Pancreas (tissue), 10 donors: Measurements from ENCODE around the gene FBXL2. TPM values are rescaled to one million over a fixed set of nuclear protein-coding genes. Genes with fewer than 3 reads are reported as not detected.
"Not testable (repeated sequence)": the region's sequence is repeated elsewhere in the genome, so short reads cannot be mapped to it uniquely, and the experiment has no call there.

Experiments
- ATAC-seq, 4 donors: fragments of 200-7000 bp; cut with Tn5 transposase; one replicate each; pipeline versions ENCODE4 v1.8.0 to v1.9.1; 2020; ENCODE audit warnings: mild to moderate bottlenecking in 4 of 4, moderate library complexity in 4 of 4
- DNase-seq, 6 donors: peaks; one replicate each; pipeline ENCODE4 v3.0.0-alpha.2; 2020
- FAIRE-seq: peaks from 2 replicates; lab custom pipeline; 2012; peaks lifted over from hg19 to GRCh38; lab: Jason Lieb, UNC
- H3K27ac ChIP-seq, 4 donors: fragments of 200-600 bp; sonication (generic); 1 replicate in 3 of 4; 2 replicates in 1 of 4; pipeline versions ENCODE4 v1.5.0 to v1.8.0; 2020
- H3K27me3 ChIP-seq, 4 donors: fragments of 200-600 bp; one replicate each; pipeline ENCODE4 v1.8.0; 2021
- H3K36me3 ChIP-seq, 3 donors: fragments of 200-600 bp; sonication (generic) in 1 of 3; one replicate each; pipeline versions ENCODE4 v1.5.0 to v1.8.0; 2020 to 2021
- H3K4me1 ChIP-seq, 3 donors: fragments of 200-600 bp; one replicate each; pipeline ENCODE4 v1.8.0; 2021
- H3K4me3 ChIP-seq, 4 donors: fragments of 200-600 bp; sonication (generic) in 2 of 4; one replicate each; pipeline versions ENCODE4 v1.5.0 to v1.8.0; 2020 to 2021
- H3K9me3 ChIP-seq, 4 donors: fragments of 200-600 bp; one replicate each; pipeline ENCODE4 v1.8.0; 2021
- WGBS, 2 donors: extraction: QIAGEN DNeasy Blood & Tissue Kit; methylation state at CpG; one replicate each; pipeline ENCODE4 v1.1.7; 2013; 5-methylcytosine and 5-hydroxymethylcytosine counted together
- intact Hi-C, 3 donors: fragments of 100-400 bp; cut with DNase I; formaldehyde crosslinking; loops; one replicate each; pipeline versions ENCODE4 v1.11.1 to v1.14.2; 2022
- polyA plus RNA-seq, 2 donors: library from polyadenylated mRNA; stranded (reverse); fragments of 200-250 nt; gene quantifications; one replicate each; pipeline ENCODE4 v1.2.3, GENCODE V29; 2013
- total RNA-seq, 6 donors: library from RNA; stranded (reverse); fragmentation: NEBNext Ultra II Directional in 4 of 6; extraction: Animal tissue kit (Norgen Biotek cat#: 25700) in 4 of 6; gene quantifications; one replicate each; pipeline versions ENCODE4 v1.2.1 to v1.2.4, GENCODE V29; 2021 to 2023
- TF ChIP-seq, protein P1 (sequence below), 4 donors: fragments of 200-600 bp; sonication (generic) in 3 of 4; IDR thresholded peaks; one replicate each; pipeline versions ENCODE4 v1.5.0 to v1.8.0; 2021; ENCODE audit warnings: antibody characterized with exemption in 4 of 4
- donor health status: healthy with polysubstance abuse.
- donor health status: DM: no; HTN: no; CAD: no; lungs with moderate emphysema.
- donor health status: DM: no; HTN: no; CAD: no.
- donor health status: control.
- donor health status: control.
- donor health status: Bipolar disorder and iron deficiency.
- donor health status: DM: yes; HTN: yes; CAD: no.
- donor health status: DM: no; HTN: no; CAD: no.
- donor health status: DM: no; HTN: no; CAD: no.
- donor health status: DM: yes; HTN: yes; CAD: no.

FBXL2 gene
- total and polyA plus RNA-seq, 8 donors: 1.8 to 7.8 (median 2.9) TPM

DNA sequence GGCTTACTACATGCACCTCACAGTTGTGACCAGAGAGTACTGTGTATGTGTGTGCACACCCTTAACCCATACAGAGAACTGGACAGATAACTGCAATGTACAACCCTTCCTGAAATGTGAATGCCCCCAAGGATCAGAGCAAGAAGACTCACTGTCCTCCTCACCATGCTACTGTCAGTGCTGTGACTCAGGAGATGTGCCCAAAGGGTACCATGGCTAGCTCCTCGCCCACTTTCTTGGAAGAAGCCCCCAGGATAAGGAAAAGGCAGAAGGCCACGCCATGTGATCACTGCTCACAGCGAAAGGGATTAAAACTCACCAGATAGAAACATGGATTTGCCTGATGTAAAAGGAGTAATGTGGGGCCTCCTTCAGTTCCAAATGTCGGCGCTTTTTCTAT is 121.2 kb downstream of the FBXL2 start:
- ATAC-seq (no peak), DNase-seq (no peak), FAIRE-seq (no peak)
- WGBS, 2 donors: 96 to 97% methylated on average over 5 of the region's 5 CpGs
- no peak overlapping the region for H3K27ac ChIP-seq
- H3K4me3 ChIP-seq: no peak overlapping the region
- H3K4me1 ChIP-seq: no peaks in the 10 kb centered on the region
- H3K27me3 ChIP-seq: no peaks in the 10 kb centered on the region
- TF ChIP-seq, protein P1, sequence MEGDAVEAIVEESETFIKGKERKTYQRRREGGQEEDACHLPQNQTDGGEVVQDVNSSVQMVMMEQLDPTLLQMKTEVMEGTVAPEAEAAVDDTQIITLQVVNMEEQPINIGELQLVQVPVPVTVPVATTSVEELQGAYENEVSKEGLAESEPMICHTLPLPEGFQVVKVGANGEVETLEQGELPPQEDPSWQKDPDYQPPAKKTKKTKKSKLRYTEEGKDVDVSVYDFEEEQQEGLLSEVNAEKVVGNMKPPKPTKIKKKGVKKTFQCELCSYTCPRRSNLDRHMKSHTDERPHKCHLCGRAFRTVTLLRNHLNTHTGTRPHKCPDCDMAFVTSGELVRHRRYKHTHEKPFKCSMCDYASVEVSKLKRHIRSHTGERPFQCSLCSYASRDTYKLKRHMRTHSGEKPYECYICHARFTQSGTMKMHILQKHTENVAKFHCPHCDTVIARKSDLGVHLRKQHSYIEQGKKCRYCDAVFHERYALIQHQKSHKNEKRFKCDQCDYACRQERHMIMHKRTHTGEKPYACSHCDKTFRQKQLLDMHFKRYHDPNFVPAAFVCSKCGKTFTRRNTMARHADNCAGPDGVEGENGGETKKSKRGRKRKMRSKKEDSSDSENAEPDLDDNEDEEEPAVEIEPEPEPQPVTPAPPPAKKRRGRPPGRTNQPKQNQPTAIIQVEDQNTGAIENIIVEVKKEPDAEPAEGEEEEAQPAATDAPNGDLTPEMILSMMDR (IDR thresholded peaks at IDR 0.05): no peak
- peaks cover 0 to 70% (median 37%) of the 10 kb centered on the region in 3 donors for H3K36me3 ChIP-seq
- intact Hi-C loops: no loop called here
- no peaks in the 10 kb centered on the region for H3K9me3 ChIP-seq

DNA sequence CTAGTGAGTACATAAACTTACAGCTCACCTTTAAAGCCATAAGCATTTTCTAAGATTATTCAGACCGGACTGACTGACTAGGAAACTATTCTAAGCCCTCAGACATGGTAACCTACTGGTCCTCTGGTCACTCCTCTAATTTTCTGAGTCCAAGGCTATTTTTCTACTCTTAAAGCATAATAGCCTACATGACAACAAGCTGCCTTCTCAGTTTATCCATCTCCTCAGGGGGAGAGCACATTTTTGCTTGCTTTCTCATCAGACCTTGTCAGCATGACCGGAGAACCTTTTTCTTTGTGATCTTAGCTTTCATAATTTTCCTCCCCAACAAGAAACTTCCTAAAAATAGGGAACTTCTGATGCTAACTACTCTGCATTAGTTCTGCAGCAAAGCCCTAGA is 124.5 kb downstream of the FBXL2 start:
- WGBS, 2 donors: 91 to 94% methylated on average over 2 of the region's 2 CpGs
- intact Hi-C loops: no loop called here
- TF ChIP-seq, protein P1 (IDR thresholded peaks at IDR 0.05): no peak
- Histone ChIP-seq H3K27me3 (no peaks in the 10 kb centered on the region), H3K36me3 (peaks cover 0 to 64% (median 29%) of the 10 kb centered on the region in 3 donors), H3K4me3 (no peak overlapping the region), H3K9me3 (no peaks in the 10 kb centered on the region), H3K27ac (no peak overlapping the region), H3K4me1 (no peaks in the 10 kb centered on the region)
- no peak for FAIRE-seq
- no peak for ATAC-seq
- no peak for DNase-seq

DNA sequence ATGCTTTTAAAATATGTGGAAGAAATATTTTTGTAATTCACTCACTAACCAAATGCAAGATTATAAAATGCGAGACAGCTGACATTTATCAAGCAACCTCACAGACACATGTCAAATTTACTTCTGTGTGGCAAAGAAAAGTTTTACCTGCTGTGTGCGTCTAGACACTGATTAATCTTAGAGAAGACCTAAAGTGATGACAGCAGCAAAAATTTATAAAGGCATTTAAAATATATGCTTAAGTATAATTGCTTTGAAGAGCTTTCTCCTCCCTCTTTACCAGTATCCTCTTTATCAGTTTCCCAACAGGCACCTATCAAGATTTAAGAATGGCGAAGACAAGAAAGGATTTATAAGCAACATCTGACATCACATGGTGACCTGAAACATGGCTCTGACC is 125.7 kb downstream of the FBXL2 start:
- intact Hi-C loops: no loop called here
- TF ChIP-seq, protein P1 (IDR thresholded peaks at IDR 0.05): no peak
- peaks cover 0 to 65% (median 25%) of the 10 kb centered on the region in 3 donors for H3K36me3 ChIP-seq
- no peak overlapping the region for H3K4me3 ChIP-seq
- H3K27me3 ChIP-seq: no peaks in the 10 kb centered on the region
- 95 to 96% methylated on average over 3 of the region's 3 CpGs for WGBS, 2 donors
- DNase-seq: no peak
- ATAC-seq: no peak
- no peak for FAIRE-seq
- H3K27ac ChIP-seq: no peak overlapping the region
- H3K9me3 ChIP-seq: no peaks in the 10 kb centered on the region
- H3K4me1 ChIP-seq: no peaks in the 10 kb centered on the region

DNA sequence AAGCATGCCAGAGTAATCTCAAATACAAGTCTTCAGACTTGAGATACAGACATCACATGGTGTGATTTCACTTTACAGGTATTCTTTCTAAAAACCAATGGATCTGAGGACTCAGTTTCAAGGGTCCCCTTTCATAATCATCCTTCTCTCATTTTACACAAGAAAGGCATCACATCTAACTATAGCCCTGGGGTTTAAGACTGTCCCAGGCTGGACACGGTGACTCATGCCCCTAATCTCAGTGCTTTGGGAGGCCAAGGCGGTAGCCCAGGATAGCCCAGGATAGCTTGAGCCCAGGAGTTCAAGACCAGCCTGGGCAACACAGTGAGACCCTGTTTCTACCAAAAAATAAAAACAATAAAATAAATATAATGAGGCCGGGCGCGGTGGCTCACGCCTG is 126.5 kb downstream of the FBXL2 start:
- ATAC-seq: no peak
- no peaks in the 10 kb centered on the region for H3K9me3 ChIP-seq
- DNase-seq: no peak
- intact Hi-C loops: no loop called here
- H3K36me3 ChIP-seq: peaks cover 0 to 65% (median 22%) of the 10 kb centered on the region in 3 donors
- 94 to 97% methylated on average over 6 of the region's 6 CpGs for WGBS, 2 donors
- TF ChIP-seq, protein P1 (IDR thresholded peaks at IDR 0.05): no peak
- no peak overlapping the region for H3K4me3 ChIP-seq
- no peak for FAIRE-seq
- H3K27ac ChIP-seq: no peak overlapping the region
- no peaks in the 10 kb centered on the region for H3K27me3 ChIP-seq
- no peaks in the 10 kb centered on the region for H3K4me1 ChIP-seq

DNA sequence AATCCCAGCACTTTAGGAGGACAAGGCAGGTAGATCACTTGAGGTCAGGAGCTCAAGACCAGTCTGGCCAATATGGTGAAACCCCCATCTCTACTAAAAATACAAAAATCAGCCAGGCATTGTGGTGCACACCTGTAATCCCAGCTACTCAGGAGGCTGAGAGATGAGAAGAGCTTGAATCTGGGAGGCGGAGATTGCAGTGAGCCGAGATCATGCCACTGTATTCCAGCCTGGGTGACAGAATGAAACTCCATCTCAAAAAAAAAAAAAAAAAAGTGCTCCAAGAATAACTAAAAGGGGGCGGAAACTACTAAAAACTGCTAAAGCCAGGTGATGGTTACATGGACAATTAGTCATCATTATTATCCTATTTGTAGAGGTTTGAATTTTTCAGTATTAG is 133.6 kb downstream of the FBXL2 start:
- intact Hi-C loops, ATAC-seq, H3K27ac ChIP-seq, H3K27me3 ChIP-seq, H3K9me3 ChIP-seq, DNase-seq, FAIRE-seq, H3K4me1 ChIP-seq, H3K4me3 ChIP-seq: not testable (repeated sequence)
- 96 to 97% methylated on average over 3 of the region's 3 CpGs for WGBS, 2 donors
- peaks cover 3 to 46% (median 23%) of the 10 kb centered on the region in 3 donors for H3K36me3 ChIP-seq
